Measurements from ENCODE around the gene MBNL2.

DNA sequence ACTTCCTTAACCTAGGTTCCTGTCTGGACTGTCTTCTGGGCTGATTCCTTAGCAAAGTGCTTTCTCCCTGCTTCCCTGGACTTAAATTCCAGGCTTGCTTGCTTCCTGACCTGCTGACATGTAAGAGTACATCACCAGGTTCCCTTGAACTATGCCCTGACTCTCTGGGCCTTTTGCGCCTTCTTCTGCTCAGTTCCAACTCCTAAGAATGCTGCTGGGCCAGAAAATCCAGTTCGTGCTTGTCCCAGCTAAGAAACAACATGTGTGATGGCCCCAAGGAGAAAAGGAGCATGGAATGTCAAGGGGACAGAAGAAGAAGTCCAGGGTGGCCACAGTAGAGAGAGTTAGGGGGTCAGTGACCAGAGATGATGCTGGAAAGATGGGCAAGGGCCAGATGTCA, 42.6 kb upstream of the MBNL2 start:
- no peak for TF ChIP-seq NFIC (IDR thresholded peaks at IDR 0.05; ENCODE audit: low read length)
- TF ChIP-seq, protein P1, sequence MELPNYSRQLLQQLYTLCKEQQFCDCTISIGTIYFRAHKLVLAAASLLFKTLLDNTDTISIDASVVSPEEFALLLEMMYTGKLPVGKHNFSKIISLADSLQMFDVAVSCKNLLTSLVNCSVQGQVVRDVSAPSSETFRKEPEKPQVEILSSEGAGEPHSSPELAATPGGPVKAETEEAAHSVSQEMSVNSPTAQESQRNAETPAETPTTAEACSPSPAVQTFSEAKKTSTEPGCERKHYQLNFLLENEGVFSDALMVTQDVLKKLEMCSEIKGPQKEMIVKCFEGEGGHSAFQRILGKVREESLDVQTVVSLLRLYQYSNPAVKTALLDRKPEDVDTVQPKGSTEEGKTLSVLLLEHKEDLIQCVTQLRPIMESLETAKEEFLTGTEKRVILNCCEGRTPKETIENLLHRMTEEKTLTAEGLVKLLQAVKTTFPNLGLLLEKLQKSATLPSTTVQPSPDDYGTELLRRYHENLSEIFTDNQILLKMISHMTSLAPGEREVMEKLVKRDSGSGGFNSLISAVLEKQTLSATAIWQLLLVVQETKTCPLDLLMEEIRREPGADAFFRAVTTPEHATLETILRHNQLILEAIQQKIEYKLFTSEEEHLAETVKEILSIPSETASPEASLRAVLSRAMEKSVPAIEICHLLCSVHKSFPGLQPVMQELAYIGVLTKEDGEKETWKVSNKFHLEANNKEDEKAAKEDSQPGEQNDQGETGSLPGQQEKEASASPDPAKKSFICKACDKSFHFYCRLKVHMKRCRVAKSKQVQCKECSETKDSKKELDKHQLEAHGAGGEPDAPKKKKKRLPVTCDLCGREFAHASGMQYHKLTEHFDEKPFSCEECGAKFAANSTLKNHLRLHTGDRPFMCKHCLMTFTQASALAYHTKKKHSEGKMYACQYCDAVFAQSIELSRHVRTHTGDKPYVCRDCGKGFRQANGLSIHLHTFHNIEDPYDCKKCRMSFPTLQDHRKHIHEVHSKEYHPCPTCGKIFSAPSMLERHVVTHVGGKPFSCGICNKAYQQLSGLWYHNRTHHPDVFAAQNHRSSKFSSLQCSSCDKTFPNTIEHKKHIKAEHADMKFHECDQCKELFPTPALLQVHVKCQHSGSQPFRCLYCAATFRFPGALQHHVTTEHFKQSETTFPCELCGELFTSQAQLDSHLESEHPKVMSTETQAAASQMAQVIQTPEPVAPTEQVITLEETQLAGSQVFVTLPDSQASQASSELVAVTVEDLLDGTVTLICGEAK (IDR thresholded peaks at IDR 0.05) = no peak
- TF ChIP-seq, protein P1 (CRISPR knock-in tag; IDR thresholded peaks at IDR 0.05) = no peak
- no peak for TF ChIP-seq TAF1 (CRISPR knock-in tag; IDR thresholded peaks at IDR 0.05)
- TF ChIP-seq EED (CRISPR knock-in tag; IDR thresholded peaks at IDR 0.05) = no peak
- TF ChIP-seq HNRNPK (IDR thresholded peaks at IDR 0.05; ENCODE audit: low read depth, low read length, poor library complexity, severe bottlenecking) = no peak
- TF ChIP-seq MXI1 (IDR thresholded peaks at IDR 0.05; ENCODE audit: borderline replicate concordance, low read depth, low read length) = no peak
- TF ChIP-seq, protein P2, sequence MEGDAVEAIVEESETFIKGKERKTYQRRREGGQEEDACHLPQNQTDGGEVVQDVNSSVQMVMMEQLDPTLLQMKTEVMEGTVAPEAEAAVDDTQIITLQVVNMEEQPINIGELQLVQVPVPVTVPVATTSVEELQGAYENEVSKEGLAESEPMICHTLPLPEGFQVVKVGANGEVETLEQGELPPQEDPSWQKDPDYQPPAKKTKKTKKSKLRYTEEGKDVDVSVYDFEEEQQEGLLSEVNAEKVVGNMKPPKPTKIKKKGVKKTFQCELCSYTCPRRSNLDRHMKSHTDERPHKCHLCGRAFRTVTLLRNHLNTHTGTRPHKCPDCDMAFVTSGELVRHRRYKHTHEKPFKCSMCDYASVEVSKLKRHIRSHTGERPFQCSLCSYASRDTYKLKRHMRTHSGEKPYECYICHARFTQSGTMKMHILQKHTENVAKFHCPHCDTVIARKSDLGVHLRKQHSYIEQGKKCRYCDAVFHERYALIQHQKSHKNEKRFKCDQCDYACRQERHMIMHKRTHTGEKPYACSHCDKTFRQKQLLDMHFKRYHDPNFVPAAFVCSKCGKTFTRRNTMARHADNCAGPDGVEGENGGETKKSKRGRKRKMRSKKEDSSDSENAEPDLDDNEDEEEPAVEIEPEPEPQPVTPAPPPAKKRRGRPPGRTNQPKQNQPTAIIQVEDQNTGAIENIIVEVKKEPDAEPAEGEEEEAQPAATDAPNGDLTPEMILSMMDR (CRISPR knock-in tag; IDR thresholded peaks at IDR 0.05) = no peak
